ENCODE measurements around the gene OTOP2.
"Not testable (repeated sequence)": the region's sequence is repeated elsewhere in the genome, so short reads cannot be mapped to it uniquely, and the experiment has no call there.

The OTOP2 gene

GRCh38 chr17:74951680-74952421 lies 27.8 kb downstream of the OTOP2 start:
- no peak for DNase-seq (ENCODE audit: low spot score)

GRCh38 chr17:74952431-74953133 lies 28.5 kb downstream of the OTOP2 start:
- no peak for DNase-seq (ENCODE audit: low spot score)

- no peak for DNase-seq (ENCODE audit: low spot score)
These were observed 29.1 kb downstream of the OTOP2 start for GRCh38 chr17:74953134-74953687.

- DNase-seq (ENCODE audit: low spot score): no peak
These were observed 30.0 kb downstream of the OTOP2 start for GRCh38 chr17:74954115-74954514.

GRCh38 chr17:74954665-74955421 lies 30.8 kb downstream of the OTOP2 start:
- no peak for DNase-seq (ENCODE audit: low spot score)

- no peak for DNase-seq (ENCODE audit: low spot score)
These were observed 32.0 kb downstream of the OTOP2 start for GRCh38 chr17:74956093-74956492.

- peak; percentile 75 for DNase-seq (ENCODE audit: low spot score)
These were observed 34.1 kb downstream of the OTOP2 start for GRCh38 chr17:74957935-74958740.

GRCh38 chr17:74959826-74960515 lies 35.9 kb downstream of the OTOP2 start:
- DNase-seq (ENCODE audit: low spot score): no peak

- peak; percentile 49 for DNase-seq (ENCODE audit: low spot score)
These were observed 36.7 kb downstream of the OTOP2 start for GRCh38 chr17:74960570-74961342.

- peak; percentile 83 for DNase-seq (ENCODE audit: low spot score)
These were observed 37.7 kb downstream of the OTOP2 start for GRCh38 chr17:74961657-74962350.

GRCh38 chr17:74962622-74963394 lies 38.7 kb downstream of the OTOP2 start:
- no peak for DNase-seq (ENCODE audit: low spot score)

- no peak for DNase-seq (ENCODE audit: low spot score)
These were observed 39.6 kb downstream of the OTOP2 start for GRCh38 chr17:74963656-74964055.

- no peak for DNase-seq (ENCODE audit: low spot score)
These were observed 40.2 kb downstream of the OTOP2 start for GRCh38 chr17:74964246-74964761.

- DNase-seq (ENCODE audit: low spot score): no peak
These were observed 41.0 kb downstream of the OTOP2 start for GRCh38 chr17:74964988-74965622.

- no peak for DNase-seq (ENCODE audit: low spot score)
These were observed 44.3 kb downstream of the OTOP2 start for GRCh38 chr17:74968361-74968780.

- DNase-seq (ENCODE audit: low spot score): not testable (repeated sequence)
These were observed 45.4 kb downstream of the OTOP2 start for GRCh38 chr17:74969501-74969900.

- DNase-seq (ENCODE audit: low spot score): no peak
These were observed 46.3 kb downstream of the OTOP2 start for GRCh38 chr17:74970395-74970794.

All from CD4-positive, alpha-beta T cell treated with Interleukin-15 for 4 hours (primary cell).